NT2/D1 (cell line): Measurements from ENCODE around the gene SPAG9.

Source experiments
- SUZ12 ChIP-seq: IDR thresholded peaks from 2 replicates; pipeline ENCODE4 v1.6.1; 2011; ENCODE audit not compliant: insufficient read length, insufficient read depth; ENCODE audit errors: extremely low read depth
- YY1 ChIP-seq: IDR thresholded peaks from 2 replicates; pipeline ENCODE4 v1.6.1; 2011; ENCODE audit not compliant: insufficient read length, insufficient read depth
- ZNF274 ChIP-seq: IDR thresholded peaks from 2 replicates; pipeline ENCODE4 v1.6.1; 2011; ENCODE audit warnings: mild to moderate bottlenecking, low read depth, low read length

GRCh38 chr17:50952889-50953288, 167.8 kb downstream of the SPAG9 start:
- TF ChIP-seq SUZ12 (no peak), YY1 (no peak), ZNF274 (no peak)
